ENCODE results near the gene KIF5A.

KIF5A gene

GRCh38 chr12:57518920-57519795, 30.7 kb upstream of the KIF5A start:
- peaks cover 43% of the 10 kb centered on the region for H3K79me2 ChIP-seq (ENCODE audit: insufficient read depth, low read length)

DNA sequence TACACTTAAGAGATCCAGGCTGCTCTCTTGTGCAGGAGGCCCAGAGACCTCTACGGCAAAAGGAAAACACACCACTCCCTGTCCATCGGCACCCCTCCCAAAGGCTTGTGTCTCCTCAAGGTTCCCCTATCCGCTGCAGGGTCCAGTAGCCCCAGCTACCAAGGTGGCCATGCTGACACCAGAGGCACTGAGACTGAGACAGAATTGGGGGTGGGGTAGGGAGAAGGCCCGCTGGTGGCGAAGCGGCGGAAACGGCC, 30.1 kb upstream of the KIF5A start:
- Histone ChIP-seq H3K9ac (ENCODE audit: low read depth, low read length, poor library complexity, severe bottlenecking) (peak overlapping the region; percentile 92), H3K79me2 (ENCODE audit: insufficient read depth, low read length) (peaks cover 48% of the 10 kb centered on the region), H3K36me3 (ENCODE audit: insufficient read depth, low read length) (peaks cover 37% of the 10 kb centered on the region), H3K4me3 (ENCODE audit: low read length, poor library complexity, severe bottlenecking) (peak overlapping the region; percentile 86), H3K9me2 (replicated peaks; ENCODE audit: low read depth, low read length) (no peaks in the 10 kb centered on the region), H4K20me1 (ENCODE audit: insufficient read depth, low read length, poor library complexity, severe bottlenecking) (peaks cover 52% of the 10 kb centered on the region), H3F3A (ENCODE audit: low read depth) (peaks cover 15% of the 10 kb centered on the region), H2AFZ (ENCODE audit: low read length) (no peak overlapping the region), H3K4me2 (ENCODE audit: low read depth, low read length, poor library complexity, severe bottlenecking) (peak overlapping the region; percentile 96), H3K9me3 (ENCODE audit: insufficient read depth, low read depth, low read length) (no peaks in the 10 kb centered on the region), H3K4me1 (ENCODE audit: insufficient read depth, low read length, poor library complexity, severe bottlenecking) (peaks cover 44% of the 10 kb centered on the region), H3K27me3 (ENCODE audit: insufficient read depth, low read length, poor library complexity, severe bottlenecking) (no peaks in the 10 kb centered on the region)
- TF ChIP-seq EZH2phosphoT487 (IDR thresholded peaks at IDR 0.05; ENCODE audit: borderline replicate concordance): no peak
- TF ChIP-seq, protein P1, sequence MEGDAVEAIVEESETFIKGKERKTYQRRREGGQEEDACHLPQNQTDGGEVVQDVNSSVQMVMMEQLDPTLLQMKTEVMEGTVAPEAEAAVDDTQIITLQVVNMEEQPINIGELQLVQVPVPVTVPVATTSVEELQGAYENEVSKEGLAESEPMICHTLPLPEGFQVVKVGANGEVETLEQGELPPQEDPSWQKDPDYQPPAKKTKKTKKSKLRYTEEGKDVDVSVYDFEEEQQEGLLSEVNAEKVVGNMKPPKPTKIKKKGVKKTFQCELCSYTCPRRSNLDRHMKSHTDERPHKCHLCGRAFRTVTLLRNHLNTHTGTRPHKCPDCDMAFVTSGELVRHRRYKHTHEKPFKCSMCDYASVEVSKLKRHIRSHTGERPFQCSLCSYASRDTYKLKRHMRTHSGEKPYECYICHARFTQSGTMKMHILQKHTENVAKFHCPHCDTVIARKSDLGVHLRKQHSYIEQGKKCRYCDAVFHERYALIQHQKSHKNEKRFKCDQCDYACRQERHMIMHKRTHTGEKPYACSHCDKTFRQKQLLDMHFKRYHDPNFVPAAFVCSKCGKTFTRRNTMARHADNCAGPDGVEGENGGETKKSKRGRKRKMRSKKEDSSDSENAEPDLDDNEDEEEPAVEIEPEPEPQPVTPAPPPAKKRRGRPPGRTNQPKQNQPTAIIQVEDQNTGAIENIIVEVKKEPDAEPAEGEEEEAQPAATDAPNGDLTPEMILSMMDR (conservative IDR thresholded peaks at IDR 0.05; ENCODE audit: low read length): no peak

More at GRCh38 chr12:57518920-57519795, 30.7 kb upstream of the KIF5A start:
- Histone ChIP-seq H3K27me3 (ENCODE audit: insufficient read depth, low read length, poor library complexity, severe bottlenecking) (no peaks in the 10 kb centered on the region), H4K20me1 (ENCODE audit: insufficient read depth, low read length, poor library complexity, severe bottlenecking) (peaks cover 46% of the 10 kb centered on the region), H3K9ac (ENCODE audit: low read depth, low read length, poor library complexity, severe bottlenecking) (peak overlapping the region; percentile 92), H3K9me2 (replicated peaks; ENCODE audit: low read depth, low read length) (no peaks in the 10 kb centered on the region), H3K4me1 (ENCODE audit: insufficient read depth, low read length, poor library complexity, severe bottlenecking) (peaks cover 38% of the 10 kb centered on the region), H3K9me3 (ENCODE audit: insufficient read depth, low read depth, low read length) (no peaks in the 10 kb centered on the region), H3K36me3 (ENCODE audit: insufficient read depth, low read length) (peaks cover 42% of the 10 kb centered on the region), H3K4me2 (ENCODE audit: low read depth, low read length, poor library complexity, severe bottlenecking) (peak overlapping the region; percentile 96), H3K4me3 (ENCODE audit: low read length, poor library complexity, severe bottlenecking) (peak overlapping the region; percentile 86), H2AFZ (ENCODE audit: low read length) (no peak overlapping the region), H3F3A (ENCODE audit: low read depth) (peaks cover 15% of the 10 kb centered on the region)
- TF ChIP-seq, protein P1 (conservative IDR thresholded peaks at IDR 0.05; ENCODE audit: low read length): no peak
- TF ChIP-seq EZH2phosphoT487 (IDR thresholded peaks at IDR 0.05; ENCODE audit: borderline replicate concordance): no peak

GRCh38 chr12:57520053-57520818, 29.6 kb upstream of the KIF5A start, which contains the start of gene DDIT3:
Gene DDIT3 (minus strand): TSS chr12:57520514. CDS start chr12:57517406, 3,108 bp downstream.
- Histone ChIP-seq H3K4me1 (ENCODE audit: insufficient read depth, low read length, poor library complexity, severe bottlenecking) (peaks cover 48% of the 10 kb centered on the region), H3K9ac (ENCODE audit: low read depth, low read length, poor library complexity, severe bottlenecking) (peak within 1 kb of the TSS; percentile 92), H2AFZ (ENCODE audit: low read length) (no peak within 1 kb of the TSS), H3K9me3 (ENCODE audit: insufficient read depth, low read depth, low read length) (no peaks in the 10 kb centered on the region), H3K9me2 (replicated peaks; ENCODE audit: low read depth, low read length) (no peaks in the 10 kb centered on the region), H3F3A (ENCODE audit: low read depth) (peaks cover 15% of the 10 kb centered on the region), H3K79me2 (ENCODE audit: insufficient read depth, low read length) (peaks cover 53% of the 10 kb centered on the region), H3K36me3 (ENCODE audit: insufficient read depth, low read length) (peaks cover 31% of the 10 kb centered on the region), H3K27me3 (ENCODE audit: insufficient read depth, low read length, poor library complexity, severe bottlenecking) (no peaks in the 10 kb centered on the region), H3K4me3 (ENCODE audit: low read length, poor library complexity, severe bottlenecking) (peak within 1 kb of the TSS; percentile 86), H3K4me2 (ENCODE audit: low read depth, low read length, poor library complexity, severe bottlenecking) (peak within 1 kb of the TSS; percentile 96), H4K20me1 (ENCODE audit: insufficient read depth, low read length, poor library complexity, severe bottlenecking) (peaks cover 57% of the 10 kb centered on the region)
- no peak for TF ChIP-seq EZH2phosphoT487 (IDR thresholded peaks at IDR 0.05; ENCODE audit: borderline replicate concordance)
- TF ChIP-seq, protein P1 (conservative IDR thresholded peaks at IDR 0.05; ENCODE audit: low read length): no peak

Data from Loucy (cell line).